ENCODE measurements around the gene CAPN11.

DNA sequence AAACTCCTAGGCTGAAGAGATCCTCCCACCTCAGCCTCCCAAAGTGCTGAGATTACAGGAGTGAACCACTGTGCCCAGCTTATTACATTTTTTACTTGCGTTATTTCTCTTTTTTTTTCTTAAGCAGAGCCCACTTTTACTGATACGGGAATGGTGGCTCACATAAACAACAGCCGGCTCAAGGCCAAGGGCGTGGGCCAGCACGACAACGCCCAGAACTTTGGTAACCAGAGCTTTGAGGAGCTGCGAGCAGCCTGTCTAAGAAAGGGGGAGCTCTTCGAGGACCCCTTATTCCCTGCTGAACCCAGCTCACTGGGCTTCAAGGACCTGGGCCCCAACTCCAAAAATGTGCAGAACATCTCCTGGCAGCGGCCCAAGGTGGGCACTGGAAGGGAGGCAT lies 10.5 kb downstream of the CAPN11 start:
- TF ChIP-seq, protein P1, sequence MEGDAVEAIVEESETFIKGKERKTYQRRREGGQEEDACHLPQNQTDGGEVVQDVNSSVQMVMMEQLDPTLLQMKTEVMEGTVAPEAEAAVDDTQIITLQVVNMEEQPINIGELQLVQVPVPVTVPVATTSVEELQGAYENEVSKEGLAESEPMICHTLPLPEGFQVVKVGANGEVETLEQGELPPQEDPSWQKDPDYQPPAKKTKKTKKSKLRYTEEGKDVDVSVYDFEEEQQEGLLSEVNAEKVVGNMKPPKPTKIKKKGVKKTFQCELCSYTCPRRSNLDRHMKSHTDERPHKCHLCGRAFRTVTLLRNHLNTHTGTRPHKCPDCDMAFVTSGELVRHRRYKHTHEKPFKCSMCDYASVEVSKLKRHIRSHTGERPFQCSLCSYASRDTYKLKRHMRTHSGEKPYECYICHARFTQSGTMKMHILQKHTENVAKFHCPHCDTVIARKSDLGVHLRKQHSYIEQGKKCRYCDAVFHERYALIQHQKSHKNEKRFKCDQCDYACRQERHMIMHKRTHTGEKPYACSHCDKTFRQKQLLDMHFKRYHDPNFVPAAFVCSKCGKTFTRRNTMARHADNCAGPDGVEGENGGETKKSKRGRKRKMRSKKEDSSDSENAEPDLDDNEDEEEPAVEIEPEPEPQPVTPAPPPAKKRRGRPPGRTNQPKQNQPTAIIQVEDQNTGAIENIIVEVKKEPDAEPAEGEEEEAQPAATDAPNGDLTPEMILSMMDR (IDR thresholded peaks at IDR 0.05), result no peak
- TF ChIP-seq POLR2A (IDR thresholded peaks at IDR 0.05), result no peak
